Activated CD4-positive, alpha-beta T cell treated with anti-CD3 and anti-CD28 coated beads, Interleukin-2, amount 50 U/mL, for 16 hours (primary cell): ENCODE measurements around the gene GRID2IP.
"Not testable (repeated sequence)": the region's sequence is repeated elsewhere in the genome, so short reads cannot be mapped to it uniquely, and the experiment has no call there.

Source experiments
- DNase-seq: peaks from one replicate; pipeline ENCODE4 v3.0.0-alpha.2; 2020

GRID2IP gene

DNA sequence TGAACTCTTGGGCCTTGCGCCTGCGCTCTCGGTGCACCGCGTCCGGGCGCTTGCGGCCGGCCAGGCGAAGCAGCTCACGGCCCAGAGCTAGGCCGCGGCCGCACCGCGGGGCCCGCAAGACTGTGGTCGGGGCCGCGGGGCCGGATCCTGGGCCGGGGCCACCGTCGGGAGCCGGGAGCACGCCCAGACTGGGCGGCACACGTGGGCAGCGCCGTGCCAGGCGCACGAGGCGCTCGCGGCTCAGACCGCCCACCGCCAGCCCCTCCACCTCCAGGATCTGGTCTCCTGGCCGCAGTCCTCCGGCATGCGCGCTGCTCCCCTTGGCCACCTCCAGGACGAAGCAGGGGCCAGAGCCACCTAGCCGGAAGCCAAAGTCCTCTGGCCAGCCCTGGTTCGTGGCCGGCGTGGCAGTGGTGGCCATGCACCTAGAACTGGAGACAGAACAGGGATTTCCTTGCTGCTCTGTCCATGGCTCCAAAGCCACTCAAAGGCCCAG is at the start of gene GRID2IP:
TSS of gene GRID2IP (minus strand) at position 446 of the 496 bp plus-strand sequence. CDS start at position 421, 25 bp downstream.
- DNase-seq: no peak

DNA sequence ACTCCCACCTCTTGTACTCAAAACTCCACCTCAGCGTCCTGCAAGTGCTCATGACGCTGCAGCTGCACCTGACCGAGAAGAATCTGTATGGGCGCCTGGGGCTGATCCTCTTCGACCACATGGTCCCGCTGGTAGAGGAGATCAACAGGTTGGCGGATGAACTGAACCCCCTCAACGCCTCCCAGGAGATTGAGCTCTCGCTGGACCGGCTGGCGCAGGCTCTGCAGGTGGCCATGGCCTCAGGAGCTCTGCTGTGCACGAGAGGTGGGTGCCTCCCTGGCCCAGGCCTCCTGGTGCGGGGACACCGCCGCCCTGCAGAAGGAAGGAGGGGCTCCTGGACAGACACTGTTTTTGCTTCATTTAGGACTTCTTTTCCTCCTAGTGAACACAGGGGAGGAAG is 48.8 kb upstream of the GRID2IP start:
- no peak for DNase-seq

DNA sequence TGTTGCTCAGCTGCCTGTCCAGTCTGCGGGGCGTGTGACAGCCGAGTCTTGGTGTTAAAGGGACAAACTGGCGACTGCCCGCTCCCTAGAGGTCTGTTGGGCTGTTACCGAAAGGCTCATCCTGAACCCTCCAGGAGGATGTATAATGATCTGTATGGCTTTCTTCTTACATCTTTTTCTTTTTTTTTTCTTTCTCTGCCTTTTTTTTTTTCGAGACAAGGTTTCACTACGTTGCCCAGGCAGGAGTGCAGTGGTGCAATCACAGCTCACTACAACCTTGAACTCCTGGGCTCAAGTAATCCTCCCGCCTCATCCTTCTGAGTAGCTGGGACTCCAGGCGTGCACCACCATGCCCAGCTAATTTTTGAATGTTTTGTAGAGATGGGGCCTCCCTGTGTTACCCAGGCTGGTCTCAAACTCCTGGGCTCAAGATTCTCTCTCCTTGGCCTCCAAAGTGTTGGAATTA is 39.4 kb upstream of the GRID2IP start:
- no peak for DNase-seq

DNA sequence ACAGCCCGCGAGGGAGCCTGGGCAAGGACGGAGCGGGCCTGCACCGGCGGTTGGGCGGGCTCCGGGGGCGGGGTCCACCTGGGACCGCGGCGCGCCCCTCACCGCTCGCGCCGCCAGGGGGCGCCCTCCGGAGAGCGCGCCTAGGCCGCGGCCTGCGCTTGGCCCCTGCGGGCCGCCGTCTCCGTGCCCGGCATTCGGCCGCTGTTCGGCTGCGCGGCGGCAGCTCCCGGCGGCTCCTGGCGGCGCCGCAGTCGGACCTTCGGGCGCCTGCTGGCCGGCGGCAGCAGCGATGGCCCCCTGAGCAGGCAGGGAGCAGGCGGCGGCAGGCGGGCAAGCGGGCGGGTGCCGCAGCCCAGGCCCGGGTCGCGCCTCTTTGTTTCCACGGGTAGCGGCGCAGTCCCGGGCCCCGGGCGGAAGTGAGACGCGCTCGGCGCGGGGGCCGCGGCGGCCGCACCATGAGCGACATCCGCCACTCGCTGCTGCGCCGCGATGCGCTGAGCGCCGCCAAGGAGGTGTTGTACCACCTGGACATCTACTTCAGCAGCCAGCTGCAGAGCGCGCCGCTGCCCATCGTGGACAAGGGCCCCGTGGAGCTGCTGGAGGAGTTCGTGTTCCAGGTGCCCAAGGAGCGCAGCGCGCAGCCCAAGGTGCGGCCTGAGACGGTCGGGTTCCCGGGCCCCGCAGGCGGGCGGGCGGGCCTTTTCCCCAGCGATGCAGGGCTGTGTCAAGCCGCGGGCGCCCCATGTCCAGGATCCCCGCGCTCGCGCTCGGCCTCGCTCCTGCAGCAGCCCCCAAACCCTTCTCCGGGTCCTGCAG is 38.8 kb upstream of the GRID2IP start, which contains the start of gene INTS15:
TSS of gene INTS15 (plus strand) at position 193 of the 816 bp plus-strand sequence. CDS start at position 456, 263 bp downstream.
- peak; percentile 75 for DNase-seq

DNA sequence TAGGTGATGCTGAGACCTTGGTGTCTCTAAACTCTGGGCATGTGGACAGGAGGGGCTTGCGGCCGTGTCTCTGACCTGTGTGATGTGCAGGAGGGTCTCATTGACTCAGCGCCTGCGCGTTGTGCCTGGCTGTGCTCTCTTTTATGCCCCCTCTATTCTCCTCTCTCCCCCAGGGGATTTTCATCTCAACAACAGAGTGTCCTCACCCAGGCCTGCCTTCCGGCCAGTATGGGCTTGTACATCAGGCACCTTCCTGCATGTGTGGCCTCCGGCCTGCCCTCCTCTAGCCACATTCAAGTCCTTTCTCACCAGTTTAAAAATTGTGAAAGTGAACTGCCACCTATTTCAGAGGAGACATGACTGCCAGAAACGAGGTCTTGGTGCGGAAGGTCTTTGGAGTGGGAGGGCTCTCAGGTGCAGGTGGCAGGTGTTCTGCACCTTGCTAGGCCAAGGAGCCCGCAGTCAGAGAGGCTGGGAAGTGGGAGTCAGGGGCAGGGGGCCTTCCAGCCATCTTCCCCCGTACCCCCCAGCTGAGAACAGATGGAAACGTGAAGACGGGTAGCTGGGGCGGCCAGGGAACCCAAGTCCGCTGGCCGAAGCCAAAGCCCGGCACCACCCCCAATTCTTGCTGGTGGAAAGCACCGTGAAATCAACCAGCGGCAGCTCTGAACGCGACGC is 38.0 kb upstream of the GRID2IP start:
- DNase-seq: no peak

DNA sequence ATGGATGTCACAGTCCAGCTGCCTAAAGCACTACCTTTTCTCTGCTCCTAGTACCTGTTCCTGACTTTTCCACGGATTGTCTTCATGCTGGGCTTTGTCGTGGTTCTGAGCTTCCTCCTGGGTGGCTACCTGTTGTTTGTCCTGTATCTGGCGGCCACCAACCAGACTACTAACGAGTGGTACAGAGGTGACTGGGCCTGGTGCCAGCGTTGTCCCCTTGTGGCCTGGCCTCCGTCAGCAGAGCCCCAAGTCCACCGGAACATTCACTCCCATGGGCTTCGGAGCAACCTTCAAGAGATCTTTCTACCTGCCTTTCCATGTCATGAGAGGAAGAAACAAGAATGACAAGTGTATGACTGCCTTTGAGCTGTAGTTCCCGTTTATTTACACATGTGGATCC is 37.3 kb upstream of the GRID2IP start:
- no peak for DNase-seq

DNA sequence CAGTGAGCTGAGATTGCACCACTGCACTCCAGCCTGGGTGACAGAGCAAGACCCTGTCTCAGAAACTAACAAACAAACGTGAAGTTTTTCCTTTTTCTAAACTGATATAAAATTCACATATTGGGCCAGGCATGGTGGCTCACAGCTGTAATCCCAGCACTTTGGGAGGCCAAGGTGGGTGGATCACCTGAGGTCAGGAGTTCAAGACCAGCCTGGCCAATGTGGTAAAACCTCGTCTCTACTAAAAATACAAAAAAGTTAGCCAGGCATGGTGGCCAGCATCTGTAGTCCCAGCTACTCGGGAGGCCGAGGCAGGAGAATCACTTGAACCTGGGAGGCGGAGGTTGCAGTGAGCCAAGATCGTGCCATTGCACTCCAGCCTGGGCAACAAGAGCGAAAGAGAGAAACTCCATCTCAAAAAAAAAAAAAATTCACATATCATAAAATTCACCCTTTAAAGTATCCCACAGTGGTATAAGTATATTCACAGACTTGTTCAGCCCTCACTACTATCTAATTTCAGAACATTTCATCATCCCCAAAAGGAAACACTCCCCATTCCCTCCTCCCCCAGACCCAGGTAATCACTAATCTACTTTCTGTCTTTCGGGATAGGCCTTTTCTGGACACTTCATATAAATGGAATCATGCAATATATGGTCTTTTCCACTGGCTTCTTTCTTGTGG is 34.6 kb upstream of the GRID2IP start:
- not testable (repeated sequence) for DNase-seq

DNA sequence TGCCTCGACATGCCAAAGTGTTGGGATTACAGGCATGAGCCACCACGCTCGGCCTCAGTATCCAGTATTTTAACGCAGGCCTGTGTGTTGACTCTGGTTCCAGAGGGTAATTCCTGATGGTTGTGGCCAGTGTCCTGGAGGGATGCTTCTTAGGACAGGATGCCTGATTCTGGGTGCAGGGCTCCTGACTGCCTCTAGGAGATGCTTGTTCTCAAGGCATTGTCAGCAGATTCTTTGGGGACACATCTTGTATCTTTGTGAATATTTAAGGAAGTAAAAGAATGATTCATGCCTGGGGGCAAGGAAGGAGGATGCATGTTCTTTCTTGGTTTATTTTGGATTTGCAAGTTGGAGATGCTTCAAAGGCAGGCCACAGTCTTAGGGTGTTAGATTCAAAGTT is 28.2 kb upstream of the GRID2IP start:
- no peak for DNase-seq

DNA sequence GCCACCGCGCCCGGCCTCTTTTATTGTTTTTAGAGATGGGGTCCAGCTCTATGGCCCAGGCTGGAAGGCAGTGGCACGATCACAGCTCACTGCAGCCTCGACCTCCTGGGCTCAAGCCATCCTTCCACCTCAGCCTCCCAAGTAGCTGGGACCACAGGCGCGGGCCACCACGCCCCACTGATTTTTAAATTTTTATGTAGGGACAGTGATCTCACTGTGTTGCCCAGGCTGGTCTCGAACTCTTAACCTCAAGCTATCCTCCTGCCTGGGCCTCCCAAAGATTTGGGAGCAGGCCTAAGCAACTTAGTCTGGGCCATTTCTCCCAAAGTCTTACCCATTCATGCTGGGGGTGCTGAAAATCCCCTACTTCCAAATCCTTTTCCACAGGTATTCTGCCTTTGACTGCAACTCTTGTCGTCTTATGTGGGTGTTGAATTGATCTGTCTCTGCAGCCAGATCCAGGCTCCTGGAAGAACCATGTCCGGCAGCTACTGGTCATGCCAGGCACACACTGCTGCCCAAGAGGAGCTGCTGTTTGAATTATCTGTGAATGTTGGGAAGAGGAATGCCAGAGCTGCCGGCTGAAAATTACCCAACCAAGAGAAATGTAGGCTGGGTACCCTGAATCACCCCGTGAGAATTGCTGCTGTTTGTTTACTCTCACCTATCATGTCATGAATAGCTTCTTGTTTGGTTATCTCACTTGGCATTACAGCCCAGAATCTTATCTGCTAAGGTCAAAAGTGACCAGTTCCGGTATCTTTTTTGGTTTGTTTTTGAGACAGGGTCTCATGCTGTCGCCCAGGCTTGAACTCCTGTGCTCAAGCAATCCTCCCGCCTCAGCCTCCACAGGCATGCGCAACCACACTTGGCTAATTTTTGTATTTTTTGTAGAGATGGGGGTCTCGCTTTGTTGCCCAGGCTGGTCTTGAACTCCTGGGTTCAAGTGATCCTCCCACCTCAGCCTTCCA is 27.1 kb upstream of the GRID2IP start:
- no peak for DNase-seq

DNA sequence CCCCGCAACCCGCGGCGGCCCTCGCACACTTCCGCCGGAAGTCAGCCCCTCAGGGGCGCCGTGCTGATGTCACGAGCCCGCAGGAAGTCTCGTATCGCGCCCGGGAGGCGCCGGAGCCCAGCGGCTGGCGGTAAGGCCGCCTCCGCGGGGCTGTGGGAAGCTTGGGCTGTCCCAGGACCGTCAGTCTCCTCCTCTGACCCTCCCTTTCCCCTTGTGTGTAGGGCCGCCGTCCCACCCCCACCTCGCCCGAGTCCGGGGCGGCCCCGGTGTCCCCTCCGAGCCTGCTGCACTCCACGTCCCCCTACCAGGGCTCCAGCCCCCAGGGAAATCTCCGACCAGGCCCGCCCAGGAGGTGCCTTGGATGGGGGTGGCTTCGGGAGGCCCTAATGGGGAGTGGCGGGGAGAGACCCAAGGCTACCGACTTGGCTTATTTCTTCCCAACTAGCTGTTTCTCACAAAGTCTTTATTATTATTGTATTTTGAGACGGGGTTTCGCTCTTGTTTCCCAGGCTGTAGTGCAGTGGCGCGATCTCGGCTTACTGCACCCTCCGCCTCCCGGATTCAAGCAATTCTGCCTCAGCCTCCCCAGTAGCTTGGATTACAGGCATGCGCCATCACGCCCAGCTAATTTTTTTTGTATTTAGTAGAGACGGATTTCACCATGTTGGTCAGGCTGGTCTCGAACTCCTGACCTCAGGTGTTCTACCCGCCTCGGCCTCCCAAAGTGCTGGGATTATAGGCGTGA is 26.3 kb upstream of the GRID2IP start, which contains the start of gene ZDHHC4:
TSS of gene ZDHHC4 (plus strand) at position 86 of the 745 bp plus-strand sequence. CDS start 3,108 bp downstream, outside the sequence.
- DNase-seq: peak; percentile 93

DNA sequence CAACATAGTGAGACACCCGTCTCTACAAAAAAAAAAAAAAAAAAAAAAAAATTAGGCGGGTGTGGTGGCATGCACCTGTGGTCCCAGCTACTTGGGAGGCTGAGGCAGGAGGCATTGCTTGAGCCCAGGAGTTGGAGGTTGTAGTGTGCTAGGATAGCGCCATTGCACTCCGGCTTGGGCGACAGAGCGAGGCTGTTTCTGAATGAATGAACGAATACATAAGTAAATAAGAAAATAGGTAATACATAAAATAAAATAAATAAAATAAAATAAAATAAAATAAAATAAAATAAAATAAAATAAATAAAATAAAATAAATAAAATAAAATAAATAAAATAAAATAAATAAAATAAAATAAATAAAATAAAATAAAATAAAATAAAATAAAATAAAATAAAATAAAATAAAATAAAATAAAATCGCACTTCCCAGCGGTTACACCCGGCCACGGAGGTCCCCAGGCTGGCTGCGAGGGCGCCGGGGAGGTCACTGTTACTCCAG is 25.7 kb upstream of the GRID2IP start:
- DNase-seq: not testable (repeated sequence)

DNA sequence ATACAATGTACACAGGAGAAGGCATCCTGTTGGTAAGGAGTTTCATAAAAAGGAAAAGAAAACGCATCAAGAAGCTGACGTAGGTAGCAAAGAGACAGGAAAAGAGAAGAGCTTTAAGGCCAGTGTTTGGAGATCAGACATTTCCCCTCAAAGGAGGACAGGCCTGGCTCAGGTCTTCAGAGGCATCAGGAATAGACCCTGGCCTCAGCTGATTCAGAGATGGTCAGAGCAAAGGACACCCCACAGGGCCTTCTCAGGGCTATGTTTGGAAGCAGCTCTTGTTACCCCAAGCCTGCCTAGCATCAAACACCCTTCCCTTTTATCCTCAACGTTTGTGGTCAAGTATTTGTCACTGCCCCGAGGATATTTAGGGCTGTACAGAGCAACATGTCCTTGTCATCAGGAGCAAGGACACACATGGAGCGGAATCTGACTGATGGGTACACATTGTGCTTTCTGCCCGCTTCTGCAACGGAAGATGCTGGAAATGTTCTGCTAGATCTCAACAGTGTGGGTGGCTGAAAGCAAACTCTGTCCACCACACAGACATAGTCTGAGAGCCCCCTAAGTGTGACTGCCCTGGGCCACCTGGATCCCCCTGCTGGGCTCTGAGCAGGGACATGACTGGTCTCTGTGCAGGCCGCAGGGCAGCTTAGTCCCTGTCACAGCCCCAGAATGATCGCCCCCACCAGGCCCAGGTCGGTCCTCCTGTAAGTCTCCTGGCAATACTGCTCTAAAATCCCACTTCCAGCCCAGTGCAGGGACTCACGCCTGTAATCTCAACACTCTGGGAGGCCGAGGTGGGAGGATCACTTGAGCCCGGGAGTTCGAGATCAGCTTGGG is 25.0 kb upstream of the GRID2IP start:
- DNase-seq: peak; percentile 20

DNA sequence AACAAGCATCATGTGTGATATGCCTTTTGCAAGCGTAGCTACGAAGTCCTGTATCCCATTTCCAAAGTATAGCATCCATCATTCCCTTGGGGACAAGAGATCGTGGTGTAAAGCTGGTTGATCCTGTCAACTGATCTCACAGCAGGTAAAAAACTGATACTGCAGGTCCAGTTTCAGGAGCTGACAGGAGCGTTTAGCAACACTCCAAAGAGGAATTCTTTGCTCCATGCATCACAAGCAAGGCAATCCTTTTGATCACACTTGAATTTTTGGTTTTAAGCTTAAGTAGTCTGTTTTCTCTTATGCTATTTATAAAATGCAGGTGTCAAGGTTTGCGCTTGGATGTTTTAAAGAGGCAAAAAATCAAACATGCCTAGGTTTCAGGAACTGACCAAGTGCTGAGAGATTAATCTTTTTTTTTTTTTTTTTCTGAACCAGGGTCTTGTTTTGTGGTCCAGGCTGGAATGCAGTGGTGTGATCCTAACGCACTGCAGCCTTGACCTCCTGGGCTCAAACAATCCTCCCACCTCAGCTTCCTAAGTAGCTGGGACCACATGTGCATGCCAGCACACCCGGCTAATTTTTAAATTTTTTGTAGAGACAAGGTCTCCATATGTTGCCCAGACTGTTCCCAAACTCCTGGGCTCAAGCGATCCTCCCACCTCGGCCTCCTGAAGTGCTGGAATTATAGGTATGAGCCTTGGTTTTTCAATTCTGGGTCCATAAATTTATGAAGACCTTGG is 24.2 kb upstream of the GRID2IP start:
- DNase-seq: no peak

DNA sequence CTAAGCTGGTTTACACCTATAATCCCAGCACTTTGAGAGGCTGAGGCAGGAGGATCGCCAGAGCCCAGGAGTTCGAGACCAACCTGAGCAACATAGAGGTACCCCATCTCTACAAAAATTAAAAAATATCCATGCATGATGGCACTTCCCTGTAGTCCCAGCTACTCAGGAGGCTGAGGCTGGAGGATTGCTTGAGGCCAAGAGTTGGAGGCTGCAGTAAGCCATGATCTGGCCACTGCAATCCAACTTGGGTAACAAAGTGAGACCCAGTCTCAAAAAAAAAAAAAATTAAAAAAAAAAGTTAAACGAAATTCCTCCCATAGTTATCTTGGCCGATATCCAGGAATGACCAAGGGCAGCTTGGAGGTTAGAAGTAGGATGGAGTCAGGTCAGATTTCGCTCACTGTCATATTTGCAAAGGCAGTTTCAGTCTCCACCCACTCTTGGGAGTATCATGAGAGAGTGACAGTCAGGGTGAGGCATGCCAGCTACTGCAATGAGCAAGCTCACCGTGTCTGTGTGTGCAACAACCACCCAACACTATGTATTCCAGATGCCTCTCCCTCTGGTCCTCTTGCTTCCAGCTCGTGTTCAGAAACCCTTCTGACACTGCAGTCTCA is 20.0 kb upstream of the GRID2IP start:
- peak; percentile 18 for DNase-seq

DNA sequence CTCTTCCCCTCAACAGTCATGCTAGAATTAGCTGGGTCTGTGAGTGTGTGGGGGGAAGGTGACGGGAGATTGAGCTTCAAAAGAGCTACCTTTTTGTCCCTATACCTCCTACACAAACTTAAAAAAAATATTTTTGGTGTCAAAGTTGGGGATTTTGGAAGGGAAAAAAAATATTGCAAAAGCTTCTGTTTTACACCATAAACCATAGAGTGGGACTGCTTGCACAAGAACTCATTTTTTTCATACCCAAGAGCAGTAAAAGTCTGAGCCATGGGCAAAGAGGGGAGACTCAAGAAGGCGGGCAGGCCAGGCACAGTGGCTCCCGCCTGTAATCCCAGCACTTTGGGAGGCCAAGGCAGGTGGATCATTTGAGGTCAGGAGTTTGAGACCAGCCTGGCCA is 16.6 kb upstream of the GRID2IP start:
- DNase-seq: no peak

DNA sequence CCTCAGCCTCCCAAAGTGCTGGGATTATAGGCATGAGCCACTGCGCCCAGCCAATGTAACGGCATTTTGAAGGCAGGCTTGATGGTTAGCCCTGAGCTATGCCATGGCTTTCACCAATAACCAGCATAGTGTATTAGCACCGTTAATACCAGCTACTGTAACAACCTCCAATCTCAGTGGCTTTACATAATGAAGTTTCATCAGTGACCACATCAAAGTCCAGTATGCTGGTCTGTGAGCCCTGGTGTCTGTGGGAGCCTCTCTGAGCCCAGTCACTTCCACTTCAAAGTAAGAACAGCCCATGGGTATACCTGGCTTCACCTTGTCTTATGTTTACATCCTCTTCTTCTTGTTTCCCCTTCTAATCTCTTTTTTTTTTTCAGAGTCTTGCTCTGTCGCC is 14.4 kb upstream of the GRID2IP start:
- no peak for DNase-seq

DNA sequence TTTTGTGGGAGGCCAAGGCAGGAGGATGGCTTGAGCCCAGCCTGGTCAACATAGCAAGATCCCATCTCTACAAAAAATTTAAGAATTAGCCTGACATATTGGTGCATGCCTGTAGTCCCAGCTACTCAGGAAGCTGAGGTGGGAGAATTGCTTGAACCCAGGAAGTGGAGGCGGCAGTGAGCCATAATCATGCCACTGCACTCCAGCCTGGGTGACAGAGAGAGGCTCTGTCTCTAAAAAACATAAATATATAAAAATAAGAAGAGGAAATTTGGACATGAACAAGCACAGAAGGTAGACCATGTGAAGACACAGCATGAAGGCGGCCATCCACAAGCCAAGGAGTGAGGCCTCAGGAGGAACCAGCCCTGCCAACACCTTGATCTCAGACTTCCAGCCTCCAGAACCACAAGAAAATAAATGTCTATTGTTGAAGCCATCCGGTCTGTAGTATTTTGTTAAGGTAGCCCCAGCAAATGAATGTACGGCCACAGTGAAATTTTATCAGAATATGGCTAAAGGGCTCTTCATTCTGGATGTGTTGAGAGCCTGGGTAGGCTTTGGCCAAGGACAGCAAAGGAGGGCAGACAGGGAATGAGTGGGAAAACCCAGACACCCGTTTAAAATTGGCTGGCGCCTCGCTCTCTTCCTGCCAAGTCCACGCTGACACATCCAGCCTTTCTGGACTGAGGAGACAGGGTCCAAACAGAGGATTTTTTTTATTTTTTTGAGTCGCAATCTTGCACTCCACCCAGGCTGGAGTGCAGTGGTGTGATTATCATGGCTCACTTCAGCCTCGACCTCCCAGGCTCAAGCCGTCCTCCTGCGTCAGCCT is 12.9 kb upstream of the GRID2IP start:
- DNase-seq: no peak

DNA sequence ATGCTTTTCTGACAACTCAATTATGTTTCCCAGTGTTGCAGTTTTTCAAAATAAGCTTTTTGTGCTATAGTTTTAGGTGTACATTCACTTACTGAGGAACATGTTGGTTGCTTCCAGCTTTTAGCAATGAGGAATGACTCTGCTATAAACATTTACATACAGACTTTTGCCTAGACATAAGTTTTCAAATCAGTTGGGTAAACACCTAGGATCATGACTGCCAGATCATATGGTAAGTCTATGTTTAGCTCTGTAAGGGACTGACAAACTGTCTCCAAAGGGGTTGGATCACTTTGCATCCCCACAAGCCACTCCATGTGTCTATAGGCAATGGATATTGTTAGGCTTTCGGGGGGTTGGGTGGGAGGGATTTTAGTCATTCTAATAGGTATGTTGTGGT is 10.8 kb upstream of the GRID2IP start:
- no peak for DNase-seq
